Measurements from ENCODE around the gene MSRB1. TPM values are rescaled to one million over a fixed set of nuclear protein-coding genes. Genes with fewer than 3 reads are reported as not detected.

Gene MSRB1
- total and polyA plus RNA-seq, 4 donors, result 32.2 to 169 (median 98.0) TPM

DNA sequence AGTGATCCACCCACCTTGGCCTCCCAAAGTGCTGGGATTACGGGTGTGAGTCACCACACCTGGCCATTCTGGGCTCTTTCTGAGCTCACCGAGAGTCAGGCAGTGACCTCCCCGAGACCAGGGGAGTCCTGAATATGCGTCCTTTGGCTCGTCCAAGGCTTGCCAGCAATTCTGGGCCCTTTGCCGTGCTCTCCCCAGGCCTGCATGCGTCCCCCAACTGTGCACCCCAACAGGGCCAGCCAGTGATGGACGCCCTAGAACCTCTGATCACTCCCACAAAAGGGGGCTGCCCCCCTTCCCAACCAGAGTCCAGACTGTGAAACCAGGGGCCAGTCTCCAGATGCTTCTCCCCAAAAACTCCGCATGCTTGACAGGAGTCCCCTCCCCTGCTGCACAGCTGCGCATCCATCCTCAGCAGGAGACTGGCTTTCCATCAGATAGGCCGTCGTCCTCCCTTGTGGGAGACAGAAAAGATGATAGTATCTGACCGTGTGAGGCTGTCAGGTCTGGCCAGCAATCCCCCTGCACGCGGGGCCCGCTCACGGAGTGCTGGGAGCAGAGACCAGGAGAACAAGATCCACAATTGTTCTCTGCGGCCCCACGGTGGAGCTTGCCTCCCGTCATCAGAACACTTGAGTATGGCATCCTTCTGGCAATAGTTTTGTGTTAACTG is 40.3 kb downstream of the MSRB1 start:
- WGBS, result 89% methylated on average over 20 of the region's 20 CpGs
- H3K27me3 ChIP-seq (ENCODE audit: control insufficient read depth in 4 of 4, insufficient read depth in 4 of 4, low read length in 3 of 4), result no peaks in the 10 kb centered on the region
- no peak for DNase-seq (ENCODE audit: low spot score)

More for the DNA sequence above, 40.3 kb downstream of the MSRB1 start:
- TF ChIP-seq NR2F2 (IDR thresholded peaks at IDR 0.05) (no peak), GABPA (IDR thresholded peaks at IDR 0.05 in 1 of 2, conservative IDR thresholded peaks at IDR 0.05 in 1 of 2) (no peak), RXRA (IDR thresholded peaks at IDR 0.05) (no peak), HNF4G (IDR thresholded peaks at IDR 0.05) (no peak), RAD21 (IDR thresholded peaks at IDR 0.05) (no peak), FOXA1 (IDR thresholded peaks at IDR 0.05) (no peak), EGR1 (IDR thresholded peaks at IDR 0.05; ENCODE audit: low read depth in 2 of 2) (no peak), YY1 (IDR thresholded peaks at IDR 0.05) (no peak), FOXA2 (IDR thresholded peaks at IDR 0.05) (no peak), JUND (IDR thresholded peaks at IDR 0.05) (no peak), SP1 (IDR thresholded peaks at IDR 0.05) (no peak), HNF4A (conservative IDR thresholded peaks at IDR 0.05) (no peak), TAF1 (conservative IDR thresholded peaks at IDR 0.05) (no peak)
- TF ChIP-seq, protein P1, sequence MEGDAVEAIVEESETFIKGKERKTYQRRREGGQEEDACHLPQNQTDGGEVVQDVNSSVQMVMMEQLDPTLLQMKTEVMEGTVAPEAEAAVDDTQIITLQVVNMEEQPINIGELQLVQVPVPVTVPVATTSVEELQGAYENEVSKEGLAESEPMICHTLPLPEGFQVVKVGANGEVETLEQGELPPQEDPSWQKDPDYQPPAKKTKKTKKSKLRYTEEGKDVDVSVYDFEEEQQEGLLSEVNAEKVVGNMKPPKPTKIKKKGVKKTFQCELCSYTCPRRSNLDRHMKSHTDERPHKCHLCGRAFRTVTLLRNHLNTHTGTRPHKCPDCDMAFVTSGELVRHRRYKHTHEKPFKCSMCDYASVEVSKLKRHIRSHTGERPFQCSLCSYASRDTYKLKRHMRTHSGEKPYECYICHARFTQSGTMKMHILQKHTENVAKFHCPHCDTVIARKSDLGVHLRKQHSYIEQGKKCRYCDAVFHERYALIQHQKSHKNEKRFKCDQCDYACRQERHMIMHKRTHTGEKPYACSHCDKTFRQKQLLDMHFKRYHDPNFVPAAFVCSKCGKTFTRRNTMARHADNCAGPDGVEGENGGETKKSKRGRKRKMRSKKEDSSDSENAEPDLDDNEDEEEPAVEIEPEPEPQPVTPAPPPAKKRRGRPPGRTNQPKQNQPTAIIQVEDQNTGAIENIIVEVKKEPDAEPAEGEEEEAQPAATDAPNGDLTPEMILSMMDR (IDR thresholded peaks at IDR 0.05; ENCODE audit: low read depth, low read length, missing input control), result no peak
- TF ChIP-seq, protein P2, sequence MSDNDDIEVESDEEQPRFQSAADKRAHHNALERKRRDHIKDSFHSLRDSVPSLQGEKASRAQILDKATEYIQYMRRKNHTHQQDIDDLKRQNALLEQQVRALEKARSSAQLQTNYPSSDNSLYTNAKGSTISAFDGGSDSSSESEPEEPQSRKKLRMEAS (IDR thresholded peaks at IDR 0.05), result no peak
- TF ChIP-seq, protein P3, sequence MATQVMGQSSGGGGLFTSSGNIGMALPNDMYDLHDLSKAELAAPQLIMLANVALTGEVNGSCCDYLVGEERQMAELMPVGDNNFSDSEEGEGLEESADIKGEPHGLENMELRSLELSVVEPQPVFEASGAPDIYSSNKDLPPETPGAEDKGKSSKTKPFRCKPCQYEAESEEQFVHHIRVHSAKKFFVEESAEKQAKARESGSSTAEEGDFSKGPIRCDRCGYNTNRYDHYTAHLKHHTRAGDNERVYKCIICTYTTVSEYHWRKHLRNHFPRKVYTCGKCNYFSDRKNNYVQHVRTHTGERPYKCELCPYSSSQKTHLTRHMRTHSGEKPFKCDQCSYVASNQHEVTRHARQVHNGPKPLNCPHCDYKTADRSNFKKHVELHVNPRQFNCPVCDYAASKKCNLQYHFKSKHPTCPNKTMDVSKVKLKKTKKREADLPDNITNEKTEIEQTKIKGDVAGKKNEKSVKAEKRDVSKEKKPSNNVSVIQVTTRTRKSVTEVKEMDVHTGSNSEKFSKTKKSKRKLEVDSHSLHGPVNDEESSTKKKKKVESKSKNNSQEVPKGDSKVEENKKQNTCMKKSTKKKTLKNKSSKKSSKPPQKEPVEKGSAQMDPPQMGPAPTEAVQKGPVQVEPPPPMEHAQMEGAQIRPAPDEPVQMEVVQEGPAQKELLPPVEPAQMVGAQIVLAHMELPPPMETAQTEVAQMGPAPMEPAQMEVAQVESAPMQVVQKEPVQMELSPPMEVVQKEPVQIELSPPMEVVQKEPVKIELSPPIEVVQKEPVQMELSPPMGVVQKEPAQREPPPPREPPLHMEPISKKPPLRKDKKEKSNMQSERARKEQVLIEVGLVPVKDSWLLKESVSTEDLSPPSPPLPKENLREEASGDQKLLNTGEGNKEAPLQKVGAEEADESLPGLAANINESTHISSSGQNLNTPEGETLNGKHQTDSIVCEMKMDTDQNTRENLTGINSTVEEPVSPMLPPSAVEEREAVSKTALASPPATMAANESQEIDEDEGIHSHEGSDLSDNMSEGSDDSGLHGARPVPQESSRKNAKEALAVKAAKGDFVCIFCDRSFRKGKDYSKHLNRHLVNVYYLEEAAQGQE (IDR thresholded peaks at IDR 0.05), result no peak
- TF ChIP-seq, protein P4, sequence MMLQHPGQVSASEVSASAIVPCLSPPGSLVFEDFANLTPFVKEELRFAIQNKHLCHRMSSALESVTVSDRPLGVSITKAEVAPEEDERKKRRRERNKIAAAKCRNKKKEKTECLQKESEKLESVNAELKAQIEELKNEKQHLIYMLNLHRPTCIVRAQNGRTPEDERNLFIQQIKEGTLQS (IDR thresholded peaks at IDR 0.05), result no peak
- TF ChIP-seq, protein P5, sequence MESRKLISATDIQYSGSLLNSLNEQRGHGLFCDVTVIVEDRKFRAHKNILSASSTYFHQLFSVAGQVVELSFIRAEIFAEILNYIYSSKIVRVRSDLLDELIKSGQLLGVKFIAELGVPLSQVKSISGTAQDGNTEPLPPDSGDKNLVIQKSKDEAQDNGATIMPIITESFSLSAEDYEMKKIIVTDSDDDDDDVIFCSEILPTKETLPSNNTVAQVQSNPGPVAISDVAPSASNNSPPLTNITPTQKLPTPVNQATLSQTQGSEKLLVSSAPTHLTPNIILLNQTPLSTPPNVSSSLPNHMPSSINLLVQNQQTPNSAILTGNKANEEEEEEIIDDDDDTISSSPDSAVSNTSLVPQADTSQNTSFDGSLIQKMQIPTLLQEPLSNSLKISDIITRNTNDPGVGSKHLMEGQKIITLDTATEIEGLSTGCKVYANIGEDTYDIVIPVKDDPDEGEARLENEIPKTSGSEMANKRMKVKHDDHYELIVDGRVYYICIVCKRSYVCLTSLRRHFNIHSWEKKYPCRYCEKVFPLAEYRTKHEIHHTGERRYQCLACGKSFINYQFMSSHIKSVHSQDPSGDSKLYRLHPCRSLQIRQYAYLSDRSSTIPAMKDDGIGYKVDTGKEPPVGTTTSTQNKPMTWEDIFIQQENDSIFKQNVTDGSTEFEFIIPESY (IDR thresholded peaks at IDR 0.05), result no peak
- Histone ChIP-seq H3K4me1 (ENCODE audit: control insufficient read depth in 4 of 4, insufficient read depth in 4 of 4, low read length in 3 of 4) (peaks cover 0 to 8% (median 4%) of the 10 kb centered on the region in 4 donors), H3K36me3 (ENCODE audit: control insufficient read depth in 4 of 4, insufficient read depth in 3 of 4, low read depth in 1 of 4, low read length in 3 of 4) (no peaks in the 10 kb centered on the region), H3K9me3 (ENCODE audit: control insufficient read depth in 4 of 4, low read length in 3 of 4) (no peaks in the 10 kb centered on the region), H3K9ac (ENCODE audit: low read depth in 1 of 2, low read length in 2 of 2) (no peak overlapping the region), H3K4me3 (ENCODE audit: low read depth in 1 of 3, low read length in 3 of 3) (no peak overlapping the region), H3K27ac (ENCODE audit: low read depth in 1 of 2, low read length in 2 of 2) (no peak overlapping the region)
